K562 (cell line): ENCODE data around the gene GET4. TPM values are rescaled to one million over a fixed set of nuclear protein-coding genes. Genes with fewer than 3 reads are reported as not detected.

Experiments
- CHD1 ChIP-seq: fragments of 200-600 bp; sonication (generic); IDR thresholded peaks from one replicate; pipeline ENCODE4 v1.6.1; 2012; ENCODE audit warnings: mild to moderate bottlenecking, moderate library complexity, low read length, inconsistent platforms
- CTBP1 ChIP-seq: fragments of 450-650 bp; IDR thresholded peaks from 2 replicates; pipeline ENCODE4 v1.6.1; 2016; ENCODE audit warnings: borderline replicate concordance
- NRF1 ChIP-seq, 2 experiments: fragments of 450-650 bp; IDR thresholded peaks in 1 of 2; conservative IDR thresholded peaks in 1 of 2; 2 replicates each; pipeline ENCODE4 v1.6.1; 2014; ENCODE audit warnings: mild to moderate bottlenecking in 2 of 2
- OTX1 ChIP-seq: fragments of 450-650 bp; formaldehyde crosslinking; IDR thresholded peaks from 2 replicates; pipeline ENCODE4 v1.4.0; 2022; ENCODE audit warnings: mild to moderate bottlenecking
- polyA plus RNA-seq, 8 experiments: library from polyadenylated mRNA; depleted of rRNA in 4 of 8; stranded (reverse) in 5 of 8; unstranded in 3 of 8; fragments of >200 nt; fragmentation: Nextera tagmentation in 2 of 8; fragmentation: Illumina TruSeq in 1 of 8; extraction: Ambion mirVana in 2 of 8; extraction: Trizol in 1 of 8; gene quantifications; 2 replicates each; pipeline versions ENCODE4 v1.2.1 to v1.2.3, GENCODE V29; 2011 to 2014; ENCODE audit warnings: inconsistent platforms in 1 of 8, missing spikeins in 1 of 8
- total RNA-seq, 7 experiments: library from RNA; depleted of rRNA in 6 of 7; stranded (reverse); fragments of >200 nt in 6 of 7; fragmentation: Illumina TruSeq in 2 of 7; extraction: Trizol in 2 of 7; gene quantifications; 2 replicates each; pipeline versions ENCODE4 v1.2.1 to v1.2.3, GENCODE V29; 2011 to 2021; ENCODE audit warnings: low replicate concordance in 1 of 7
- TF ChIP-seq, protein P1 (sequence below): fragments of 450-650 bp; IDR thresholded peaks from 2 replicates; pipeline ENCODE4 v1.6.1; 2016; ENCODE audit warnings: low read depth
- TF ChIP-seq, protein P2 (sequence below): fragments of 250-450 bp; sonication (Bioruptor Pico); IDR thresholded peaks from 2 replicates; pipeline ENCODE4 v1.5.0; 2022; ENCODE audit warnings: mild to moderate bottlenecking
- TF ChIP-seq, protein P3 (sequence below): sonication (generic); formaldehyde crosslinking; IDR thresholded peaks from 2 replicates; pipeline ENCODE4 v1.9.0; 2022; ENCODE audit warnings: mild to moderate bottlenecking, missing genetic modification reagents

The GET4 gene
- total and polyA plus RNA-seq, 9 of the 15 experiments (the other 6 are each of a cell fraction or from before 2014, with no cell fraction given): 0.99 to 122 (median 40.4) TPM

DNA sequence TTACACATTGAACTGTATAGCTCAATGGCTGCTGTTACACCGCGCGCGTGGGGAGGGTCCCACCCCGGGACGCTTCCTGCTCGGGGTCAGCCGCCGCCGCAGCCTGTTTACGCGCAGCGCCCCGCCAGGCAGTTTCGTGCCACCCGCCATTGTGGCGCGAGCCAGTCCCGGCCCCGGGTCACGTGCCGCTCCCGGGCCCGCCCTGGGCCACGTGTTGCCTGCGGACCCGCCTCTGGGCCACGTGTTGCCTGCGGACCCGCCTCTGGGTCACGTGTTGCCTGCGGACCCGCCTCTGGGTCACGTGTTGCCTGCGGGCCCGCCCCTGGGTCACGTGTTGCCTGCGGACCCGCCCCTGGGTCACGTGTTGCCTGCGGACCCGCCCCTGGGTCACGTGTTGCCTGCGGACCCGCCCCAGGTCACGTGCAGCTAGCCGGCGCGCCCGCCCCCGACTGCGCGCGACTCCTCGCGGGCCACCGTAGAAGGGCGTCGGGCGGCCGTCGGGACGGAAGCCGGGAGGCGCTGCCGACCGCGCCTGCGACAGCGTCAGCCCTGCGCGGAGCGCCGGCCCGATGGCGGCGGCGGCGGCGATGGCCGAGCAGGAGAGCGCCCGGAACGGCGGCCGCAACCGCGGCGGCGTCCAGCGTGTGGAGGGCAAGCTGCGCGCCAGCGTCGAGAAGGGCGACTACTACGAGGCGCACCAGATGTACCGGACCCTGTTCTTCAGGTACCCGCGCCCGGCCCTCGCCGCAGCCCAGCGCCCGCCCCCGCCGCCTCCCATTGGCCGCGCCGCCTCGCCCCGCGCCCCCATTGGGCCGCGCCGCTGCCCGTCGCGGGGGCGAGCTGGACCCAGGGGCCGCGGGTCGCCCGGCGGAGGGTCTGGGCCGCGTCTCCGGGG, at the start of gene GET4 (continued):
- TF ChIP-seq, protein P1, sequence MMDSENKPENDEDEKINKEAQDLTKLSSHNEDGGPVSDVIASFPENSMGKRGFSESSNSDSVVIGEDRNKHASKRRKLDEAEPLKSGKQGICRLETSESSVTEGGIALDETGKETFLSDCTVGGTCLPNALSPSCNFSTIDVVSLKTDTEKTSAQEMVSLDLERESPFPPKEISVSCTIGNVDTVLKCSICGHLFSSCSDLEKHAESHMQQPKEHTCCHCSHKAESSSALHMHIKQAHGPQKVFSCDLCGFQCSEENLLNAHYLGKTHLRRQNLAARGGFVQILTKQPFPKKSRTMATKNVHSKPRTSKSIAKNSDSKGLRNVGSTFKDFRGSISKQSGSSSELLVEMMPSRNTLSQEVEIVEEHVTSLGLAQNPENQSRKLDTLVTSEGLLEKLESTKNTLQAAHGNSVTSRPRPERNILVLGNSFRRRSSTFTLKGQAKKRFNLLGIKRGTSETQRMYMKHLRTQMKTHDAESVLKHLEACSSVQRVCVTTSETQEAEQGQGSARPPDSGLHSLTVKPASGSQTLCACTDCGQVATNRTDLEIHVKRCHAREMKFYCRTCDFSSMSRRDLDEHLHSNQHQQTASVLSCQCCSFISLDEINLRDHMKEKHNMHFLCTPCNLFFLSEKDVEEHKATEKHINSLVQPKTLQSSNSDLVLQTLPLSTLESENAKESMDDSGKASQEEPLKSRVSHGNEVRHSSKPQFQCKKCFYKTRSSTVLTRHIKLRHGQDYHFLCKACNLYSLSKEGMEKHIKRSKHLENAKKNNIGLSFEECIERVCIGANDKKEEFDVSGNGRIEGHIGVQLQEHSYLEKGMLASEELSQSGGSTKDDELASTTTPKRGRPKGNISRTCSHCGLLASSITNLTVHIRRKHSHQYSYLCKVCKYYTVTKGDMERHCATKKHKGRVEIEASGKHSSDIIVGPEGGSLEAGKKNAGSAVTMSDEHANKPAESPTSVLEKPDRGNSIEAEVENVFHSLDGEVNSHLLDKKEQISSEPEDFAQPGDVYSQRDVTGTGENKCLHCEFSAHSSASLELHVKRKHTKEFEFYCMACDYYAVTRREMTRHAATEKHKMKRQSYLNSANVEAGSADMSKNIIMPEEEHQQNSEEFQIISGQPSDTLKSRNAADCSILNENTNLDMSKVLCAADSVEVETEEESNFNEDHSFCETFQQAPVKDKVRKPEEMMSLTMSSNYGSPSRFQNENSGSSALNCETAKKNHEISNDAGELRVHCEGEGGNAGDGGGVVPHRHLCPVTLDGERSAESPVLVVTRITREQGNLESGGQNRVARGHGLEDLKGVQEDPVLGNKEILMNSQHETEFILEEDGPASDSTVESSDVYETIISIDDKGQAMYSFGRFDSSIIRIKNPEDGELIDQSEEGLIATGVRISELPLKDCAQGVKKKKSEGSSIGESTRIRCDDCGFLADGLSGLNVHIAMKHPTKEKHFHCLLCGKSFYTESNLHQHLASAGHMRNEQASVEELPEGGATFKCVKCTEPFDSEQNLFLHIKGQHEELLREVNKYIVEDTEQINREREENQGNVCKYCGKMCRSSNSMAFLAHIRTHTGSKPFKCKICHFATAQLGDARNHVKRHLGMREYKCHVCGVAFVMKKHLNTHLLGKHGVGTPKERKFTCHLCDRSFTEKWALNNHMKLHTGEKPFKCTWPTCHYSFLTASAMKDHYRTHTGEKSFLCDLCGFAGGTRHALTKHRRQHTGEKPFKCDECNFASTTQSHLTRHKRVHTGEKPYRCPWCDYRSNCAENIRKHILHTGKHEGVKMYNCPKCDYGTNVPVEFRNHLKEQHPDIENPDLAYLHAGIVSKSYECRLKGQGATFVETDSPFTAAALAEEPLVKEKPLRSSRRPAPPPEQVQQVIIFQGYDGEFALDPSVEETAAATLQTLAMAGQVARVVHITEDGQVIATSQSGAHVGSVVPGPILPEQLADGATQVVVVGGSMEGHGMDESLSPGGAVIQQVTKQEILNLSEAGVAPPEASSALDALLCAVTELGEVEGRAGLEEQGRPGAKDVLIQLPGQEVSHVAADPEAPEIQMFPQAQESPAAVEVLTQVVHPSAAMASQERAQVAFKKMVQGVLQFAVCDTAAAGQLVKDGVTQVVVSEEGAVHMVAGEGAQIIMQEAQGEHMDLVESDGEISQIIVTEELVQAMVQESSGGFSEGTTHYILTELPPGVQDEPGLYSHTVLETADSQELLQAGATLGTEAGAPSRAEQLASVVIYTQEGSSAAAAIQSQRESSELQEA: peak; percentile 86
- TF ChIP-seq OTX1 (CRISPR knock-in tag): 0 out of 2 replicates have a peak, but pooled peaks have one; percentile 15
- TF ChIP-seq, protein P2, sequence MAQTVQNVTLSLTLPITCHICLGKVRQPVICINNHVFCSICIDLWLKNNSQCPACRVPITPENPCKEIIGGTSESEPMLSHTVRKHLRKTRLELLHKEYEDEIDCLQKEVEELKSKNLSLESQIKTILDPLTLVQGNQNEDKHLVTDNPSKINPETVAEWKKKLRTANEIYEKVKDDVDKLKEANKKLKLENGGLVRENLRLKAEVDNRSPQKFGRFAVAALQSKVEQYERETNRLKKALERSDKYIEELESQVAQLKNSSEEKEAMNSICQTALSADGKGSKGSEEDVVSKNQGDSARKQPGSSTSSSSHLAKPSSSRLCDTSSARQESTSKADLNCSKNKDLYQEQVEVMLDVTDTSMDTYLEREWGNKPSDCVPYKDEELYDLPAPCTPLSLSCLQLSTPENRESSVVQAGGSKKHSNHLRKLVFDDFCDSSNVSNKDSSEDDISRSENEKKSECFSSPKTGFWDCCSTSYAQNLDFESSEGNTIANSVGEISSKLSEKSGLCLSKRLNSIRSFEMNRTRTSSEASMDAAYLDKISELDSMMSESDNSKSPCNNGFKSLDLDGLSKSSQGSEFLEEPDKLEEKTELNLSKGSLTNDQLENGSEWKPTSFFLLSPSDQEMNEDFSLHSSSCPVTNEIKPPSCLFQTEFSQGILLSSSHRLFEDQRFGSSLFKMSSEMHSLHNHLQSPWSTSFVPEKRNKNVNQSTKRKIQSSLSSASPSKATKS: peak; percentile 41; the same call in 1 of the 2 replicates
- TF ChIP-seq, protein P3, sequence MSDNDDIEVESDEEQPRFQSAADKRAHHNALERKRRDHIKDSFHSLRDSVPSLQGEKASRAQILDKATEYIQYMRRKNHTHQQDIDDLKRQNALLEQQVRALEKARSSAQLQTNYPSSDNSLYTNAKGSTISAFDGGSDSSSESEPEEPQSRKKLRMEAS: peak; percentile 100
- peak; percentile 97 for TF ChIP-seq CTBP1
- TF ChIP-seq CHD1: peak; percentile 33
- peak; percentile 46 to 72 for TF ChIP-seq NRF1 (conservative IDR thresholded peaks at IDR 0.05 in 1 of 2, IDR thresholded peaks at IDR 0.05 in 1 of 2)
